H1 (cell line): Measurements from ENCODE around the gene MAPKAP1. TPM values are rescaled to one million over a fixed set of nuclear protein-coding genes. Genes with fewer than 3 reads are reported as not detected.

Experiments used
- CTCF ChIA-PET: fragments of 300-600 bp; sonication (Branson Sonifier 250); formaldehyde crosslinking; loops from one replicate; lab custom pipeline; 2021; ENCODE audit not compliant: partially characterized antibody; lab: Charles Lee
- POLR2A ChIA-PET: fragments of 300-600 bp; sonication (Branson Sonifier 250); formaldehyde crosslinking; loops from one replicate; lab custom pipeline; 2021; ENCODE audit warnings: inconsistent platforms; ENCODE audit not compliant: partially characterized antibody; lab: Charles Lee
- DNase-seq, 2 experiments: peaks; one replicate each; pipeline versions ENCODE4 v3.0.0 to v3.0.0-alpha.2; 2010 to 2022; ENCODE audit warnings: low spot score in 2 of 2, low read depth in 1 of 2, mixed read lengths in 1 of 2
- FAIRE-seq: peaks from 2 replicates; lab custom pipeline; 2011; peaks lifted over from hg19 to GRCh38; lab: Jason Lieb, UNC
- H2AFZ ChIP-seq: 2 replicates; pipeline ENCODE4 v1.8.1; 2012; ENCODE audit warnings: low read length, inconsistent platforms
- H2AK5ac ChIP-seq: 2 replicates; pipeline ENCODE4 v1.6.1; 2013; ENCODE audit warnings: low read depth, low read length
- H2BK120ac ChIP-seq: replicated peaks from 2 replicates; pipeline ENCODE3; 2013; ENCODE audit warnings: low read depth, low read length, inconsistent platforms
- H2BK12ac ChIP-seq: 2 replicates; pipeline ENCODE4 v1.6.1; 2013; ENCODE audit warnings: low read depth, low read length
- H2BK15ac ChIP-seq: 2 replicates; pipeline ENCODE4 v1.6.1; 2013; ENCODE audit warnings: low read length
- H2BK20ac ChIP-seq: 2 replicates; pipeline ENCODE4 v1.6.1; 2013; ENCODE audit warnings: low read length
- H2BK5ac ChIP-seq: 2 replicates; pipeline ENCODE4 v1.6.1; 2013; ENCODE audit warnings: low read depth, low read length
- H3K14ac ChIP-seq: 2 replicates; pipeline ENCODE4 v1.6.1; 2013; ENCODE audit warnings: inconsistent platforms; ENCODE audit not compliant: insufficient read length
- H3K18ac ChIP-seq: 2 replicates; pipeline ENCODE4 v1.6.1; 2013; ENCODE audit warnings: low read length; ENCODE audit errors: extremely low read depth
- H3K23ac ChIP-seq: 2 replicates; pipeline ENCODE4 v1.6.1; 2013; ENCODE audit warnings: inconsistent platforms; ENCODE audit not compliant: insufficient read length
- H3K23me2 ChIP-seq: 2 replicates; pipeline ENCODE4 v1.6.1; 2013; ENCODE audit warnings: low read depth, low read length
- H3K27ac ChIP-seq: 2 replicates; pipeline ENCODE4 v1.6.1; 2011; ENCODE audit warnings: low read depth, low read length, inconsistent platforms
- H3K27me3 ChIP-seq, 4 experiments: replicated peaks in 1 of 4; 1 replicate in 1 of 4; 2 replicates in 3 of 4; pipeline versions ENCODE4 v1.6.1 to v1.8.1; 2011 to 2013; ENCODE audit warnings: low read length in 3 of 4, mild to moderate bottlenecking in 3 of 4, inconsistent platforms in 2 of 4, mixed read lengths in 2 of 4, moderate library complexity in 1 of 4; ENCODE audit not compliant: control insufficient read depth in 3 of 4, insufficient read depth in 3 of 4; ENCODE audit errors: extremely low read depth in 1 of 4
- H3K36me3 ChIP-seq, 4 experiments: 2 replicates each; pipeline versions ENCODE4 v1.6.1 to v1.8.1; 2011 to 2013; ENCODE audit warnings: mild to moderate bottlenecking in 4 of 4, low read length in 3 of 4, moderate library complexity in 2 of 4, control low read depth in 1 of 4, inconsistent platforms in 1 of 4; ENCODE audit not compliant: insufficient read depth in 4 of 4, control insufficient read depth in 2 of 4
- H3K4ac ChIP-seq: replicated peaks from 2 replicates; pipeline ENCODE3; 2013; ENCODE audit warnings: low read length, low read depth, mixed read lengths, inconsistent platforms; ENCODE audit not compliant: insufficient read length
- H3K4me1 ChIP-seq, 4 experiments: replicated peaks in 1 of 4; 1 replicate in 1 of 4; 2 replicates in 3 of 4; pipeline versions ENCODE4 v1.6.1 to v1.8.1; 2011 to 2013; ENCODE audit warnings: low read length in 3 of 4, inconsistent platforms in 2 of 4, mixed read lengths in 1 of 4; ENCODE audit not compliant: insufficient read depth in 4 of 4, control insufficient read depth in 3 of 4
- H3K4me2 ChIP-seq, 2 experiments: 2 replicates each; pipeline versions ENCODE4 v1.6.1 to v1.8.1; 2011 to 2013; ENCODE audit warnings: low read depth in 2 of 2, low read length in 2 of 2, control low read depth in 1 of 2, inconsistent platforms in 1 of 2, mild to moderate bottlenecking in 1 of 2; ENCODE audit not compliant: insufficient read depth in 1 of 2
- H3K4me3 ChIP-seq, 4 experiments: fragments of 200-600, 300-600 bp in 1 of 4; sonication (generic), shearing (Covaris generic), sonication (Bioruptor Twin) in 1 of 4; 2 replicates each; pipeline versions ENCODE4 v1.5.1 to v1.8.1; 2011 to 2016; ENCODE audit warnings: low read length in 4 of 4, low read depth in 3 of 4, control low read depth in 2 of 4, inconsistent platforms in 2 of 4, mild to moderate bottlenecking in 2 of 4, mixed read lengths in 1 of 4, moderate library complexity in 1 of 4; ENCODE audit not compliant: insufficient read depth in 2 of 4; ENCODE audit errors: extremely low read depth in 1 of 4
- H3K56ac ChIP-seq: replicated peaks from 2 replicates; pipeline ENCODE3; 2013; ENCODE audit warnings: low read depth, mild to moderate bottlenecking, mixed read lengths, low read length, inconsistent platforms; ENCODE audit not compliant: insufficient read length
- H3K79me1 ChIP-seq: 2 replicates; pipeline ENCODE4 v1.6.1; 2013; ENCODE audit warnings: low read depth, low read length, control low read depth
- H3K79me2 ChIP-seq, 2 experiments: 2 replicates each; pipeline versions ENCODE4 v1.6.1 to v1.8.1; 2012 to 2013; ENCODE audit warnings: low read length in 2 of 2, mild to moderate bottlenecking in 2 of 2, inconsistent platforms in 1 of 2; ENCODE audit not compliant: insufficient read depth in 2 of 2, control insufficient read depth in 1 of 2
- H3K9ac ChIP-seq, 4 experiments: replicated peaks in 1 of 4; 1 replicate in 1 of 4; 2 replicates in 3 of 4; pipeline versions ENCODE4 v1.6.1 to v1.8.1; 2011 to 2013; ENCODE audit warnings: low read depth in 3 of 4, low read length in 3 of 4, control low read depth in 2 of 4, mild to moderate bottlenecking in 2 of 4, moderate library complexity in 2 of 4, inconsistent platforms in 1 of 4; ENCODE audit errors: extremely low read depth in 1 of 4
- H3K9me3 ChIP-seq, 2 experiments: 2 replicates each; pipeline versions ENCODE4 v1.6.1 to v1.8.1; 2012 to 2013; ENCODE audit warnings: mild to moderate bottlenecking in 2 of 2, moderate library complexity in 2 of 2, control low read depth in 1 of 2, inconsistent platforms in 1 of 2, low read depth in 1 of 2, low read length in 1 of 2, mixed read lengths in 1 of 2; ENCODE audit not compliant: insufficient read depth in 2 of 2
- H4K20me1 ChIP-seq, 2 experiments: replicated peaks in 1 of 2; 2 replicates each; pipeline versions ENCODE3 to v1.8.1; 2011 to 2013; ENCODE audit warnings: inconsistent platforms in 2 of 2, low read length in 2 of 2, mild to moderate bottlenecking in 1 of 2; ENCODE audit not compliant: insufficient read depth in 2 of 2, control insufficient read depth in 1 of 2
- H4K5ac ChIP-seq: 2 replicates; pipeline ENCODE4 v1.6.1; 2013; ENCODE audit warnings: low read length, low read depth, mixed read lengths, inconsistent platforms; ENCODE audit not compliant: insufficient read length
- H4K8ac ChIP-seq: 2 replicates; pipeline ENCODE4 v1.8.0; 2013; ENCODE audit warnings: mild to moderate bottlenecking, moderate library complexity, low read length, inconsistent platforms; ENCODE audit not compliant: insufficient read depth; ENCODE audit errors: extremely low read depth
- H4K91ac ChIP-seq: replicated peaks from 2 replicates; pipeline ENCODE3; 2013; ENCODE audit warnings: low read length, mixed read lengths, inconsistent platforms; ENCODE audit not compliant: insufficient read length
- ASH2L ChIP-seq: fragments of 200-600, 300-600 bp; sonication (generic); IDR thresholded peaks from one replicate; pipeline ENCODE4 v1.7.1; 2017; ENCODE audit warnings: low read length
- BRCA1 ChIP-seq: IDR thresholded peaks from 2 replicates; pipeline ENCODE4 v1.6.1; 2012; ENCODE audit warnings: low read depth, low read length, improper control_type of control experiment
- CREB1 ChIP-seq: IDR thresholded peaks from 2 replicates; pipeline ENCODE4 v1.6.1; 2012; ENCODE audit warnings: inconsistent platforms
- CTCF ChIP-seq, 3 experiments: IDR thresholded peaks; 1 replicate in 2 of 3; 2 replicates in 1 of 3; pipeline versions ENCODE4 v1.5.1 to v1.6.1; 2011; ENCODE audit warnings: low read length in 3 of 3, mild to moderate bottlenecking in 3 of 3, inconsistent platforms in 2 of 3, low read depth in 1 of 3, moderate library complexity in 1 of 3; ENCODE audit not compliant: insufficient read depth in 1 of 3; ENCODE audit errors: control extremely low read depth in 1 of 3
- GTF2F1 ChIP-seq: IDR thresholded peaks from 2 replicates; pipeline ENCODE4 v1.6.1; 2012; ENCODE audit warnings: low read depth, low read length, improper control_type of control experiment, borderline replicate concordance
- KDM5A ChIP-seq: fragments of 200-600 bp; IDR thresholded peaks from 2 replicates; pipeline ENCODE4 v1.7.1; 2012; ENCODE audit warnings: mild to moderate bottlenecking, low read length, inconsistent platforms, mixed read lengths
- POLR2A ChIP-seq, 2 experiments: IDR thresholded peaks; 1 replicate in 1 of 2; 2 replicates in 1 of 2; pipeline ENCODE4 v1.6.1; 2011; ENCODE audit warnings: low read depth in 2 of 2, low read length in 2 of 2, mild to moderate bottlenecking in 2 of 2; ENCODE audit errors: control extremely low read depth in 1 of 2
- RBBP5 ChIP-seq: IDR thresholded peaks from 2 replicates; pipeline ENCODE4 v1.7.1; 2012; ENCODE audit warnings: low read depth, mild to moderate bottlenecking, inconsistent platforms, low read length, moderate library complexity, borderline replicate concordance
- RNF2 ChIP-seq: fragments of 200-900, 300-1000 bp; sonication (generic); IDR thresholded peaks from 2 replicates; pipeline ENCODE4 v1.7.1; 2016; ENCODE audit warnings: borderline replicate concordance, low read depth, mild to moderate bottlenecking, antibody characterized with exemption, low read length; ENCODE audit not compliant: poor library complexity, severe bottlenecking; ENCODE audit errors: missing control alignments
- SUZ12 ChIP-seq: fragments of 200-600 bp; sonication (generic); IDR thresholded peaks from 2 replicates; pipeline ENCODE4 v1.6.1; 2012; ENCODE audit warnings: mild to moderate bottlenecking, inconsistent platforms, low read length, moderate library complexity, mixed read lengths
- TBP ChIP-seq: IDR thresholded peaks from 2 replicates; pipeline ENCODE4 v1.6.1; 2011; ENCODE audit warnings: low read depth, low read length, improper control_type of control experiment
- TEAD4 ChIP-seq: IDR thresholded peaks from 2 replicates; pipeline ENCODE4 v1.6.1; 2012; ENCODE audit warnings: low read depth, low read length, inconsistent platforms, mixed read lengths
- YY1 ChIP-seq: IDR thresholded peaks from 2 replicates; pipeline ENCODE4 v1.6.1; 2011; ENCODE audit warnings: low read depth, mild to moderate bottlenecking, low read length
- WGBS, 2 experiments: shearing (Covaris generic) in 1 of 2; methylation state at CpG; one replicate each; pipeline versions ENCODE4 v1.1.6 to v1.1.7; 2013 to 2015; ENCODE audit warnings: low lambda C conversion rate in 2 of 2, mixed read lengths in 2 of 2, inconsistent platforms in 1 of 2, low coverage in 1 of 2, missing lambda C conversion rate in 1 of 2; ENCODE audit not compliant: insufficient replicate concordance in 2 of 2, insufficient coverage in 1 of 2, insufficient read length in 1 of 2; ENCODE audit errors: extremely low coverage in 1 of 2, missing lambda C conversion rate in 1 of 2; 5-methylcytosine and 5-hydroxymethylcytosine counted together
- polyA plus RNA-seq, 7 experiments: library from polyadenylated mRNA; depleted of rRNA in 3 of 7; stranded (reverse) in 5 of 7; unstranded in 2 of 7; fragments of >200 nt in 5 of 7; fragments of 200-250 nt in 2 of 7; gene quantifications; 1 replicate in 5 of 7; 2 replicates in 1 of 7; 4 replicates in 1 of 7; pipeline versions ENCODE4 v1.2.1 to v1.2.3, GENCODE V29; 2011 to 2013; ENCODE audit warnings: missing spikeins in 2 of 7, mixed read lengths in 2 of 7
- total RNA-seq: library from RNA; stranded (reverse); fragmentation: NEBNext Ultra II Directional; extraction: Animal tissue kit (Norgen Biotek cat#: 25700); gene quantifications from 2 replicates; pipeline ENCODE4 v1.2.1, GENCODE V29; 2021

The MAPKAP1 gene
- total and polyA plus RNA-seq, 2 of the 8 experiments (the other 6 are each of a cell fraction or from before 2014, with no cell fraction given), result 79.2 to 140 TPM

- no peaks in the 10 kb centered on the region for H3K9me3 ChIP-seq
- no peak overlapping the region for H3K4me2 ChIP-seq
- no peak for DNase-seq
- no peaks in the 10 kb centered on the region for H3K36me3 ChIP-seq
- H3K18ac ChIP-seq, result no peak overlapping the region
- 91% methylated on average over 4 of the region's 4 CpGs; no CpG with 5 or more reads in 1 of the 2 experiments for WGBS, 2 experiments
- ChIA-PET POLR2A (no interaction called here), CTCF (interaction anchor here (0.7 to 4.8 kb wide), 5 partner anchors 12 to 86 kb away, joined by 3 to 19 read pairs (median 3); no protein-coding TSS in a partner anchor)
- H3K4ac ChIP-seq, result no peak overlapping the region
- no peak overlapping the region for H4K91ac ChIP-seq
- no peak overlapping the region for H3K9ac ChIP-seq
- H4K8ac ChIP-seq, result no peak overlapping the region
- H2BK15ac ChIP-seq, result no peak overlapping the region
- no peak overlapping the region for H3K4me3 ChIP-seq
- H3K79me1 ChIP-seq, result no peaks in the 10 kb centered on the region; the same call in 1 of the 2 replicates
- H3K27me3 ChIP-seq, result no peaks in the 10 kb centered on the region
- peaks cover 0 to 5% (median 3%) of the 10 kb centered on the region in 4 experiments; a peak in 3 of 7 replicates for H3K4me1 ChIP-seq
- H2BK12ac ChIP-seq, result no peak overlapping the region
- no peak for FAIRE-seq
- H3K56ac ChIP-seq, result no peak overlapping the region
- no peak overlapping the region for H4K5ac ChIP-seq
- H3K79me2 ChIP-seq, result no peaks in the 10 kb centered on the region
- H3K23ac ChIP-seq, result no peak overlapping the region
- no peak overlapping the region for H2BK20ac ChIP-seq
- no peaks in the 10 kb centered on the region for H4K20me1 ChIP-seq
- H2BK5ac ChIP-seq, result no peak overlapping the region
- no peak overlapping the region for H3K14ac ChIP-seq
- no peaks in the 10 kb centered on the region for H3K23me2 ChIP-seq
- no peak overlapping the region for H2AK5ac ChIP-seq
- H2BK120ac ChIP-seq, result no peak overlapping the region
- no peak overlapping the region for H2AFZ ChIP-seq
- H3K27ac ChIP-seq, result no peak overlapping the region
- TF ChIP-seq CREB1, result no peak
- TF ChIP-seq POLR2A (IDR thresholded peaks at IDR 0.05; ENCODE audit: control extremely low read depth in 1 of 2, low read depth in 2 of 2, low read length in 2 of 2), result no peak
- no peak for TF ChIP-seq RNF2
- TF ChIP-seq ASH2L, result no peak
- TF ChIP-seq BRCA1, result no peak
- no peak for TF ChIP-seq KDM5A
- no peak for TF ChIP-seq CTCF (IDR thresholded peaks at IDR 0.05; ENCODE audit: control extremely low read depth in 1 of 3, insufficient read depth in 1 of 3, low read depth in 1 of 3, low read length in 3 of 3)
- no peak for TF ChIP-seq SUZ12
- no peak for TF ChIP-seq TEAD4
- no peak for TF ChIP-seq YY1
- no peak for TF ChIP-seq TBP
- TF ChIP-seq RBBP5, result no peak
- no peak for TF ChIP-seq GTF2F1
Observed at GRCh38 chr9:125544484-125544883, 162.5 kb downstream of the MAPKAP1 start.
